Activated naive CD4-positive, alpha-beta T cell treated with anti-CD3 and anti-CD28 coated beads, Interleukin-2, amount 50 U/mL, for 16 hours (primary cell): Measurements from ENCODE around the gene RBPJ.

Experiments
- DNase-seq: peaks from one replicate; pipeline ENCODE4 v3.0.0-alpha.2; 2020

The RBPJ gene

GRCh38 chr4:26320538-26321372, at the start of gene RBPJ:
TSS of gene RBPJ (plus strand) at chr4:26321014. CDS start at chr4:26321029, 15 bp downstream.
- peak; percentile 81 for DNase-seq

GRCh38 chr4:26271703-26272102, 49.1 kb upstream of the RBPJ start:
- no peak for DNase-seq

DNA sequence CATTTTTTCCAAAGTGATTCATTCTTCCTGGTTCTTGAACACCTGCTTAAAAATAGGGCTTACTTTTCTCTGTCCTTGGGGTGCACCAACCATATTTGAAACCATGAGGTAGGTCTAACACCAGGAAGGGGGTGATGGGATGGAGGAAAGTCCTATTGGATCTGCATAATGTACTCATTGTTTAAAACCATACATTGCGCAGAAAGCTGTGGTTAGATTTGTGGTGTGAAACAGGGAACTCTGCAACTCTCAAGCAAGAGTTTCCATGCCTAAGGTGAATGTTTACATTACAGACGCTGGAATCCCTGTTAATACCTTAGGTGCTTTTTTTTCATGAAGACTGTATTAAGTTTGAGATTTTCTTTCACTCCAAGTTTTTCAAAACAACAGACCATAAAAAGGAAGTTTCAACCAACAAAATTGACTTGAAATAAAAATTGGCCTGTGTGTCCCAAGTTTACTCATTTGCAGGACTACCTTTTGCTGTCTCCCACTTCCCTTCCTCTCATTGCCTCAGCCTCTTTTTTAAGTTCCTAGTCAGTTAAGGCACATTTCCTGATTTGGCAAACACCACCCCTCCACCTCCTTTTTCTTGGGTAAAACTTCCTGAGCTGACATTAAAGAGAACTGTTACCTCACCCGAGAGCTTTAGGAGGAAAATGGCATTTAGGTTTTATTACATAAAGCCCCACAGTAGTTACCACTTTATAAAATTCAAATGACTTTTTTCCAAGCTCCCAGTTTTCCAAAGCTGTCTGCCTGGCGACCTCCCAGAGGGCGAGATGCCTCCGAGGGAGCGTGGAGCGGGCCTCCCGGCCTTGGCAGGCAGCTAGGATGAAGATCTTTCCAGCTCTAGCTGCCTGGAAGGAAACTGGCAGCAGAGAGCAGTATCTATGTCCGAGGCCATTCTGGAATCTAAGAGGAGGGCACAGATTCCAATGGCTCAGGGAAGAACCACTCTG, 47.9 kb upstream of the RBPJ start:
- no peak for DNase-seq

DNA sequence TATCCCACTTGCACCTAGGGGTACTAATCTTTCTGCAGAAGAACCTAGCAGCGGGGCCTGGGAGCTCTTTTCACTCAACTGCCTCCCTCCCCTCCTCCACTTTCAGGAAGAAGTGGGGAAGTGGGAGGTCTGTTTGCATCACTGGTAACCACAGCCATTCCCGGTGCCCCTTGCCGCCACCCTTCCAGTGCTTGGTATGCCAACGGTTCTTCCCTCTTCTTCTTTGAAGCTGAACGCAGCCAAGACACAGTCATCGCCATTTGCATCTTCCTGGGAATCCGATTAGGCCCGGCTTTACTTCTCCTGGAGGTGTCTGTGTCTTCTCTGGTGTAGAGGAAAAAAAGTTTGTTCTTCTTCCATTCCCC, 47.2 kb upstream of the RBPJ start:
- DNase-seq, result no peak

GRCh38 chr4:26275281-26275680, 45.5 kb upstream of the RBPJ start:
- no peak for DNase-seq

DNA sequence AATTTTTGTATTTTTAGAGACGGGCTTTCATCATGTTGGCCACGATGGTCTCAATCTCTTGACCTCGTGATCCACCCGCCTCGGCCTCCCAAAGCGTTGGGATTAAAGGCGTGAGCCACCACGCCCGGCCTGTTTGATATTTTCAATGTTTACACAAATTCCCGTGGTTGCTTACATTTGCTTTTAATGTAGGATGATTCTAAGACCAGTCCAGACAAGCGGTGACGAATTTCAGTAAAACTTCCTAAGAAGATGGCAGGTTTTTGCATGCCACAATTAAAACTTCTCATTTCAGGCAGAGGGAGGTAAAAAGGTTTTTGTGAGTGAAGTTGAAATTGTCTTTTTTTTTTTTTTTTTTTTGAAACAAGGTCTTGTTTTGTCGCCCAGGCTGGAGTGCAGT, 41.4 kb upstream of the RBPJ start:
- DNase-seq, result no peak

- no peak for DNase-seq
These were observed 38.9 kb upstream of the RBPJ start for GRCh38 chr4:26281881-26282280.

- DNase-seq, result no peak
These were observed 36.3 kb upstream of the RBPJ start for GRCh38 chr4:26284536-26284935.

DNA sequence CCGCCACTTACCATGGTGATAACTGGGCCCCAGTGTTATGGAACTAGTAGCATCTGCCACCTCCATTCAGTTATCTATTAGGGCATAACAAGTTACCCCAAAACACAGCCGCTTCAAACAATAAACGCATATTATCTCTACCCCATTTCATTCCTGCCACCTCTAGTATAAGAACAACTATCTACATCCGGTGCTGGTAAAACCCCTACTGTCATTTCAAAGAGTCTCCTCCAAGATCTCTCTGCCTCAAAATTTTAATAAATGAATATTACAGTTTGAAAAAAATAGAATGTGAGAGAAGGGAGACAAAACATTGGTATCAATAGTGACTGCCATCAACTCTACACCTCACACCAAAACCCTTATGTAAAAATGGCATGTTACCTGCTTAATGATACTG, 35.5 kb upstream of the RBPJ start:
- no peak for DNase-seq

DNA sequence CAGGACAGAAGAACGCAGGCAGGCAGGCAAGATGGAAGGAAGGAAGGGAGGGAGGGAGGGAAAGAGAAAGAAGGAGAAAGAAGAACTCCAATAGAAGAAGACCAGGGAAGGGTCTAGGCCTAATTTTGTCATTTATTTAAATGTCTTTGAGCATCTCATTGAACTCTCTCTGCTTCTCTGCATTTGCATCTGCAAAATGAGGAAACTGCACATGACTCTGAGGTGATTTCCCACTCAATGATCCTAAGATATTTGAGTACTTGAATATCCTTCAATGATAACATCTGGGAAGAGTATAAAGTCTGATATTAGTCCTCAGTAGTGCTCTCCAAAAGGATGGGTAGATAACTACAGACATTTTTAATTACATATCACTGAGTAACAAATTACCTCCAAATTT, 33.1 kb upstream of the RBPJ start:
- no peak for DNase-seq

DNA sequence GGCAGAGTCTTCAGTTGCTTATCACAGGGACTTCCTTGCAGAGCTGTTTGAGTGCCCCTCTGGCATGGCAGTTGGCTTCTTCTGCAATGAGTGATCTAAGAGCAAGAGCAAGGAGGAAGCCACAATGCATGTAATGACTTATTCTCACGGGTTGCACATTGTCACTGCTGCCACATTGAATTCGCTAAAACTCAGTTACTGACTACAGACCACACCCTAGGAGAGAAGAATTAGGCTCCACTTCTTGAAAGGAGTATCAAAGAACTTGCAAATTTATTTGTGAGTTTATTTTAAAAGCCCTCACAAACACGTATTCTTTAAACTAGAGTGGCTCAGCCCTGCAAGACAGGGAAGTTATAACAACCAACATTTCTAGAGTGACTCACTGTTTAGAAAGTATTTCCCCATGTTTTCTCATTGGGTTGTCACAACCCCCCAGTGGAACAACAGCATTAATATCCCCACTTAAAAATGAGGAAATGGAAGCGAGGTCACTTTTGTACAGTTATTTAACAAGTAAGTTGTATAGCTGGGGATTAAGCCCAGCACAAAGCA, 32.4 kb upstream of the RBPJ start:
- DNase-seq, result no peak

- DNase-seq, result no peak
These were observed 31.4 kb upstream of the RBPJ start for GRCh38 chr4:26289401-26289800.

- no peak for DNase-seq
These were observed 30.5 kb upstream of the RBPJ start for GRCh38 chr4:26290321-26290720.

DNA sequence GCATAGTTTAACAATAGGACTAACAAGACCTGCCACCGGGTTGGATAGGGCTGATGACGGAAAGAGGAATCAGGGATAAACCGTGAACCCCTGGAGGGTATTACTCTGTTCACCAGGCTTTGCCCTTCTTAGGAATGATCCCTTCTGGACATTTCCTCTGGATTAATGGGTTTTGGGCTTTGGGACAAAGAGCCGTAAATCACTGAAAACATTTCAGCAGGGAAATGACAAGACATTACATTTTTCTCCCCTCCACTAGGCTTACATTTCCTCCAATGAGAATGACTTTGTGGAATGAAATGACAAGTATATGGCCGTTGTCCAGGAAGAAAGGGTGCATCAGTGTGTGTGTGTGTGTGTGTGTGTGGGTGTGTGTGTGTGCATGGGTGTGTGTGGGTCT, 25.9 kb upstream of the RBPJ start:
- no peak for DNase-seq

DNA sequence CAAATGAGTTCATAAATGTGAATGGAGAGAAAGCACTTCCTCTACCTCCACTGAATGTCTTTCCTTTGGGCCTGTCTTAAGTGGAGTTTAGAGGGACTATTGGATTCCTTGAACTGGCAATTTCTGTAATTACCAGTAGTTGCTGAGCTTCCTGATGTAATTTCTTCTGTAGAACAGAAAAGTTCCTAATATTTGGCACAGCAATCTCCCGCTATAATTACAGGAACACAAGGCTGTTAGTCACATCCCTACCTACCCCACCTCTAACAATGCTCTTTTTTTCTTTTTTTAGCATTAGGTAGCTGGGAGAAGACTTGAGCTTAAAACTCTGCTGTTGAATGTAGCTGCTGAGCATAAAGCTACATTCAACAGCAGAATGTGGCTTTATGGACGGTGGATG, 24.8 kb upstream of the RBPJ start:
- no peak for DNase-seq

- DNase-seq, result no peak
These were observed 24.3 kb upstream of the RBPJ start for GRCh38 chr4:26296514-26296913.

- no peak for DNase-seq
These were observed 23.6 kb upstream of the RBPJ start for GRCh38 chr4:26297219-26297618.

DNA sequence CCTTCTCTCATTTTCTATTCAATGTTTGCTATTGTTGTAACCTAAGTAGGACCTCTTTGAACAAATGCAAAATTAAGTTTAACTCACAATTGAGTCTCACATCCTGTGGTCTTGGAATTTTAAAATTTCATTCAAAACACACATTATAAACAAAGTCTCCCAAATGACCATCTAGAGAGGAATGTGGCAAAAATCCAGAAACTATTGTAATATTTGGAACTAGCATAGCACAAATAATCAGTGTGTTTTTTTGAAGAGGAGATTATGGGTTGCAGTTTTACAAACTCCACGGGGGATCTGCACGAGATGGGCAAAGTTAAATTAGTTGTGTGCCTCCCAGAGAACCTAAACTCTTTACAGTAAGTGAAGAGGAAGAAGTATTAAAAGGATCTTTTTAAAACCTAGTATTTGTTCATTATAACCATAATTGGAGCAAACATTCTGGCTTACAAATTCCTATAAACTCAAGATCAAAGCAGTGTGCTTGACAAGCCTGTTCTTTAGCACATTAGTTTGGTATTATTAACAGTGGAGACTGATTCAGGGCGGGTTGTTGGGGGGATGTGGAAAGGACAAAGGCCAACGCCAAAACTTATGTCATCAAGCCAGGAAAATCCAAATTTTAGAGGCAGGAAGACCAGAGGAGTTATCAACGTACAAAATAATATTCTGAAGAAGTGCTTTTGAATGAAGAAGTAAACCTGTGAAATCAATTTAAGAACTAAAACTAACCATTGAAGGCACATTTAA, 22.4 kb upstream of the RBPJ start:
- DNase-seq, result no peak

- DNase-seq, result no peak
These were observed 21.4 kb upstream of the RBPJ start for GRCh38 chr4:26299254-26299882.

DNA sequence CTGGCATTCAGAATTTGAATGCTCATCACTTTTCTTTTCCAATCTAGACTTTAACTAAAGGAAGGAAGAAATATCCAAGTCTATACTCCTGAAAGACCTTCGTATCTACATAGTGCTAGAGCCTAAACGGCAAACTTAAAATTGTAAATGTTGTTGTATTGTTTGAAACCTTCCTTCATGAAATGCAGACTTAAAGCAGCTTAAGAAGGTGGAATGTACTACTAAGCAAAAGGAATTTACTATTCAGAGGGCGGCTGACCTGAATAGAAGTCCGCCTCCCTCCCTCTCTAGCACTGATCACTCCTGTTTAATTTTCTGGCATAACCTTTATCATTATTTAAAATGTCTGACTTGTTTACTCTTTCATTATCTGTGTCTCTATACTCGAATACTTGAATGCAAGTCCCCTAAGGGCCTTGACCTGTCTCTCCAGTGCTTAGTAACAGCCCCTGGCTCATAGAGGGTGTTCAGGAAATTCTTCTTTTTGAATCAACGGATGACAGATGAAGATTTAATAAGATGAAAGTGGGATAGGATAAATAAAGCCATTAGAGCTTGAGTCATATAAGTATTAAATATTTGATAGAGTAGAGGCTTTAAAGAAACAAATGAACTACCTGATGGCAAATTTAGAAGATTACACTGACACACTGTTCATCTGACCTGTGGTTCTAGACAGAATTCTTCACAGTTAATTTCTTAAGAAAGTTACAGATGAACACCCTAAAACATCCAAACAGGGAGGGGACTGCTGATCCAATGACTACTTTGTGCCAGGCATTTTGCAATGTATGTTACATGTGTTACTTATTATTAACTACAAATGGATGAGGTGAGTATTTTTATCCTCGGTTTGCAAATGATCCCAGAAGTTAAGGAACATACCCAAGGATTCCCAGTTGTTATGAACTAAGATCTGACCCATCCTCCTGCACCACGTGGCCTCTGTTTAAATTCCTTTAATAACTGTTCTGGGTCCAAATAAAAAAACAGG, 20.2 kb upstream of the RBPJ start:
- DNase-seq, result no peak
